ENCODE results near the gene CACNA2D2.

GRCh38 chr3:50484722-50485121, 18.7 kb downstream of the CACNA2D2 start:
- TF ChIP-seq CTCF (IDR thresholded peaks at IDR 0.05) (no peak), POLR2A (IDR thresholded peaks at IDR 0.05) (no peak)

Measured in body of pancreas (tissue), 4 donors.